NCI-H82 (cell line): Measurements from ENCODE around the gene PRAC1.

ENCODE experiments used
- DNase-seq: peaks from one replicate; lab custom pipeline; 2025; lab: John Stamatoyannopoulos, UW

PRAC1 gene

DNA sequence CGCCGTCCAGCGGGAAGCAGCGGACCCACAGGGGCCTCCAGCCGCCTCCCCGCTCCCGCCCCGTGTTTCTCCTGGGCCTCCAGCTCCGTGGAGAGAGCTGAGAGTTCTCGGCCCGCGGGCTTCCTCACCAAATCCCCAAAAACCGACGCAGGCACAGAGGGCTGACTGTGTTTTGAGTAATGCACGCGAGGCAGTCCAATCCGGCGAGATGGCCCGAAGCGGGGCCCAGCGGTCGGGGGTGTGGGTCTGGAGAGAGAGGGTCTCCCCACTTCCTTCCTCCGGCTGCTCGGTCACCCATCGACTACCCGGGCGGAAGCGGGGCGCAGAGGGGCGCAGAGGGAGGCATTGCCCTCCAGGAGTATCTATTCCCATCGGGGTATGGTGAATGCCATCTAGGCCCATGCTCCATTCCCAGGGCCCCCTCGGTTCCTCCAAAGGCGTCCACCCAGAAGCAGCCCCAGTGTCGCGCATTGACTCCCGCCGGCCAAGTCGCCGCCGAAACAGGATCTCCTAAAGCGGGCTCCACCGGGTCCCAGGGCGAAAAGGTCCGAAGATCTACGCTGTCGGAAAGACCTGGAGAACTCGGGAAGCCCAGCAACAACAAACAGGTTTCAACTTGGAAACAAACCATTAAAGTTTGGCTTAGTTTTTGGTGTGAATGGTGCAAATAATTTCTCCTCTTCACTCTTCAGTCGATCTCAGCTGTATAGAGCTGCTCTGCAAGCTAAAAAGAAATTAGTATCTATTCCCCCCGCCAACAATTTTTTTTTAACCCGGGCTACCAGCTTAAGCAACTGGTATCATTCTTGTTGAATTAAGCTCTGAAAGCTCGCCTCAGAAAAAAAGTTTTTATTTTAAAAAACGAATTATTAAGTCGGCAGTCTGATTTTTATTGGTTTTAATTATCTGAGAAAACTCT lies 25.4 kb upstream of the PRAC1 start:
- DNase-seq = no peak

- DNase-seq = no peak
These were observed 24.7 kb upstream of the PRAC1 start for GRCh38 chr17:48746916-48747444.

DNA sequence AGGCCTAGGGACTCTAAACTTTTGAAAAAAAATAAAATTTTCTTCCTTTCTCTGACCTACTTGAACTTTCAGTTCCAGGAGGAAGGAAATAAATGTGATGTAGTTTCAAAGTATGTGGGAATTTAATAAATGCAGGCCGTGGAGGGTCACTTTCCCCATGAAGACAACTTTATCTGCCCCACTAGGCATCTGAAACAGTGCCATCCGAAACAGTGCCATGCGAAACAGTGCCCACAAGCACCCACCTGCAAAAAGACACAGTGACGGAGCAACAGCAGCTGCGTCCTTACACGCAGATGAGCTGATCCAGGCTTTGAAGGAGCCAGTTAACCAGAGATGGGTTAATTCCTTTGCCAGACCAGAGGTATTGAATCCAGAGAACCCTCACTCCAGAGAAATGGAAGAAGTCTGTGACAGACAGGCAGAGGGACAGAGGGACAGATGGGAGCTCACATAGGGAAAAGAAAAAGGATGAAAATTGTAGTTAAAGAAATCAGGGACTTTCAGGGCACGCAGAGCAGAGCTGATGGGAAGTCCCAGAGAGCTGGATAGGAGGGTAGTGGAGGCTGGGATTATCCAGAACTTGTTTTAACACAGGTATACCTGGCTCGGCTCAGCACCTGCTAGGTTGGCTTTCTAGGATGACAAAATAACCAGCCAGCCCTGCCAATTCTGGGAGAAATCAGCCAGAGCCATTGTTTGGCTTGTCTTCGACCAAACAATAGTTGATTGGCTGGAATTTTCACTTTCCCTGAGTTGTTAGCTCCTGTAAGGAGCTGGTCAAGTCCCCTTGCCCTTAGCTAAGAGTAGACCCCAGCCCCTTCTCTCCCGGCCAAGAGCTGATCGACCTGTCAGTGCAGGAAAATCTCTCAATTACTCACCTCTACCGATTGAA lies 23.3 kb upstream of the PRAC1 start:
- DNase-seq = no peak

GRCh38 chr17:48740537-48740936 lies 18.2 kb upstream of the PRAC1 start:
- no peak for DNase-seq

DNA sequence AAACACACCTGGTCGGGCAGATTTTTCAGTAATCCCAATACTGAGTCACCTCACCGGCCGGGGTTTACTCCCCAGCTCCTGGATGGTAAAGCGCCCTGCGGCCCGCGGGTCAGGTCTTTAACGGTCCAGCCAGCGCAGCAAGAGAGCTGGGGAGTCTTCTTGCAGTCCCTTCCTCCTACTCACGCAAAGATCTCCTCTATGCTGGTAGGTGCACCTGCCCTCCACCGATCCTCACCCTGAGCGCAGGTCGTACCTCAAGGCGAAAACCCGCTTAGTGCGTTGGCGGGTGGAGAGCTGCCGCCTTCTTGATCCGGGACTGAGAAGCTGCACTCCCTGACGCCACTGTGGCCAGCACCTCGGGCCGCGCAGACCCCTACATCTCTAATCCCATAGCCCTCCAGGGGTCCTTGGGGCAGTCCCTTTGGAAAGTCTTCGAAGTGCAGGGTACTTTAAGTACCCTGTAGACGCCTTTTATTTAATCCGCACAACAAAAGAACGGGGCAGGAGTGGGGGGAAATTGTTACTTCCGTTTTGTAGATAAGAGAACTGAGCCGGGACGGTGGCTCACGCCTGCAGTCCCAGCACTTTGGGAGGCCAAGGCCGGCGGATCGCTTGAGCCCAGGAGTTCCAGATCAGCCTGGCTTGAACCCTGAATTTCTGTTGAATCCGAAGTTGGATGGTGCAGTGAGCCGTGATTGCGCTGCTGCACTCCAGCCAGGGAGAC lies 16.6 kb upstream of the PRAC1 start:
- DNase-seq = no peak

DNA sequence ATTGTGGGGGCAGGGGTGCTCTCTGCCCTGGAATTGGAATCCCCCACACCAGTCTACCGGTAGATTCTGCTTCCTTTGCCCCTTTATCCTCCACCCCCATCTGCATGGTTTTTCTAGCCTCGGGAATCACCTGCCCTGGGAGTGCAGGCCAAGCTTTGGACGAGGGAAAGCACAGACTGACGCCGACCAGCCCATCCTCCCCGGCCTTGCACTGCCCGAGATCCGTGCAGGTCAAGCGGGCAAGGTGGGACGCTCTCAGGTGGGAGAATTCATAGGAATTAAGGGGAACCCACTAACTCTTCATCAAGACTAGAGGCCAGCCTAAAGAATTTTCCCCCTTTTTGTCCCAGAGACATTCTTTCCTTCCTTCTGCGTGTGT lies 16.1 kb upstream of the PRAC1 start:
- no peak for DNase-seq

GRCh38 chr17:48737330-48738043 lies 15.2 kb upstream of the PRAC1 start:
- no peak for DNase-seq

DNA sequence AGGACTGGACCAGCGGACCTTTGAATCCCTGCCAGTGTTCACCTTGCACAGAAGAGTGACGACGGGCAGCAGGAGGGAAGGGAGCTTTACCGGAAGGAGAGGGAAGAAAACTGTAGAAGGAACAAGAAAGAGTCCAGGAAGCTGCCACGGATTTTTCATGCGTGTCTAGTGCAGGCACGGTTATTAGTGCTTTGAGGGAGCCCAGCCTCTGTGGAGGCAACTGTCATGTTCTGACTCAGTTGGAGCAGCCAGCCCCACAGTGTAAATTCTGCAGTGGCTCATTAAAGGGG lies 12.7 kb upstream of the PRAC1 start:
- DNase-seq = no peak

DNA sequence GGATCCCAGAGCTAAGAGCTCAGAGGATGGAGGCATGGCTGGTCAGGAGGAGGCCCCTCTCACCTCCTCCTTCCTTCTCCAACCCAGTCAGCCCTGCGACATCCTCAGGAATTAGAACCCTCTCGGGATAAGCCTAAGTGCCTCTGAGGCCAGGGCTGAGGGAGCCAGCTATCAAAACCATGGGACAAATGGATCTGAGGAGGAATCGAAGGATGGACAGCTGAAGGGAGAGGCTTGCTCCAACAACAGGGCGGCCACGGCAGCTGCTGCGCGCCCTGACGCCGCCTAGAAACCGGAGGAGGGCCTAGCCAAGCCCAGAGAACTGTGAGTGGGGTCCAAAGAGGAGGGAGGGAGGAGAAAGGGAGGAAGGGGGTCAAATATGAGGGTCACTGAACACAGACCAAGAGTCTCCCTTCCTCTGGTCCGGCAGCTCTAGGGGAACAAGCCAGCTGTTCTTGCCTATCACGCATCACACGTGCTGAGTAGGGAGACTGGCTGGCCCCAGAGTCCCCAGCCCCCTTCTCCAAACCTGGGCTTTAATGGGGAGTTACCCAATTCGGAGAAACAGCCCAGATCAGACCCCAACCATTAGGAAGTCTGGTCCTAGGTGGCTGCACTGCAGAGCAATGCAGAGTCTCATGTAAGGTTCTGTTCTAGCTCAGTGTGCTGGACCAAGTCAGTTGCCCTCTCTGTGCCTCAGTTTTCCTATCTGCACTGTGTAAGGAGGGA lies 12.2 kb upstream of the PRAC1 start:
- DNase-seq = no peak

DNA sequence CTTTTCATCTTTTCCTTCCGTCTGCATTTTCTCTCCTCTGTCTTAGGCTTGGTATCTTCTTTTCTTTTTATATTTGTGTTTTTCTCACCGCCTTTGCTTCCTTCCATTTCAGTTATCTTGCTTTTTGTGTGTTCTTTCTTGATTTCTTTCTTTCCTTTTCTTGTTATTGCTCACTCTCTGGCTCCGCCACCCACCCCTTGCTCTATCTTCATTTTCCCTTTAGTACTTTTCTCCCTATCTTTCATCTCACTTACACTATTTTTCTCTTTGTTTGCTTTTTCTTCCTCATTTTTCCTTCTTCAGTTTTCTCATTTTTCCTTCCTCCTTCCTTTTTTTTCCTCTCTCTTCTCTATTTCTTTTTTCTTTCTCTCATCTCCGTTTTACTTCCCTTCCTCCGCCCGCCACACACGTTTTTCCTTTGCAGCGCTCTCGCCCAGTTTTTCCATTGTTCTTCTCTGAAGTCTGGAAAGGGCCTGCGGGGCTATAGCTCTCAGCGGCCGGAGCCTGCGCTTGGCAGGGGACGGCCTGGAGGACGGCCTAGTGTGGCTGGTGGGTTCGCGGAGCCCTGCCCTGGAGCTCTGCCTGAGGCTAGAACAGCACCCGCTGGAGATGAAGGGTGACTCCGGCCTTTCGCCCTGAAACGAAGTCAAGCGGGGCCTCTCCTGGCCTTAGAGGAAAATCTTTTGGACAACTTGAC lies 11.5 kb upstream of the PRAC1 start:
- DNase-seq = no peak

DNA sequence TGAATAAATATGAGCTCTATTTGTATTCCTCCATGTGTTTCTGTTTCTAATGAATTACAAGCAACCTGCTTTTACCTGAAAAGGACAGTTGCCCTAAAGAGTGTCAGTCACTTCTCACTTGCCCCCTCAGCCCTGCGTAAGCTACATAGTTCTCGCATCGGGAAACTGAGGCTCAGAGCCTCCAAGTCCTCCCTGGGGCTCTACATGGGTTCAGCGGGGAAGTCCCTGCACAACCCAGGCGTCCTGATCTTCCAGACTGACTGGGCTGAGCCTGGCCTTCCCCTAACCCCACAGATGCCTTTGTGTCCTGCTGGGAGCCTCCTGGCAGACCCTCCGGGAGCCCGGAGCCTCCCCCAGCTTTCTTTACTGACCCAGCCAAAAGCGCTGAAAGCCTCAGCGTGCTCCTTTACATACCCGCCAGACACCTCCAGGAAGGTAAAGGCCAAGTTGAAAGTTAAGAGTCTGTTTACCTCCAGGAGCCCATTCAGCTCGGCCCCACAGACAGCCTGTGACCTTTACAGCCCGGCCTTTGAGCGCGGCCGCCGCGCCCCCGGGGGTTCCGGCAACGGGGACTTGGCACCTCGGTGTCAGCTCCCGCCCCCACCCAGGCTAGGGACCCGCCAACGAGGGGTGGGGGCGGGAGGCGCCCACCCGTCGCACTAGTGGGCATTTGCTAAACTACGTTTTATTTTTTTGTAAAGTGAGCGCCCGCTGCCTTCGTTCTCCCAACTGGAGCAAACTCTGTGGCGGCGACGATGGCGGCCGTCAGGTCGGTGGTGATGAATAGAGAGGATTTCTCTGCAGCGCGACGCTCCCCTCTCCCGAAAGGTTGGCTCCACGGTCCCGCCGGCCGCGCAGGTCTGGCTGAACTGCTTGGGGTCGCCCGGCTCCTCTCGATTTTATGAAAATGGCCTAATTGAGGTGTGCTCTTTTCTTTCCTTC lies 10.6 kb upstream of the PRAC1 start:
- DNase-seq = no peak

GRCh38 chr17:48731355-48731754 lies 9.0 kb upstream of the PRAC1 start:
- DNase-seq = no peak

DNA sequence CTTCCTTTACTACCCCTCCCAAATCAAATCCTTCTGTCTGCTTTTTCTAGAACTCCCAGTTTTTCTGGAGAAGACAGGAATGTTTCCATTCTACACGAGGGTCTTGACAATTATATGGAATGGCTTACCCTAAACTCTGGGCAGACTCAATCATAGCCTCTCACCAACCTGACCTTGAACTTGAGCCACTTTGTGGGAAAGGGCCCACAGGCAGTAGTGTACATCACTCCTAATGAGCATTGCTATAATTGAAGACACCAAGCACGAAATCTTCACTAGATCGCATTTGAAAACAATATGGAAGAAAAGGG lies 7.9 kb upstream of the PRAC1 start:
- DNase-seq = no peak

DNA sequence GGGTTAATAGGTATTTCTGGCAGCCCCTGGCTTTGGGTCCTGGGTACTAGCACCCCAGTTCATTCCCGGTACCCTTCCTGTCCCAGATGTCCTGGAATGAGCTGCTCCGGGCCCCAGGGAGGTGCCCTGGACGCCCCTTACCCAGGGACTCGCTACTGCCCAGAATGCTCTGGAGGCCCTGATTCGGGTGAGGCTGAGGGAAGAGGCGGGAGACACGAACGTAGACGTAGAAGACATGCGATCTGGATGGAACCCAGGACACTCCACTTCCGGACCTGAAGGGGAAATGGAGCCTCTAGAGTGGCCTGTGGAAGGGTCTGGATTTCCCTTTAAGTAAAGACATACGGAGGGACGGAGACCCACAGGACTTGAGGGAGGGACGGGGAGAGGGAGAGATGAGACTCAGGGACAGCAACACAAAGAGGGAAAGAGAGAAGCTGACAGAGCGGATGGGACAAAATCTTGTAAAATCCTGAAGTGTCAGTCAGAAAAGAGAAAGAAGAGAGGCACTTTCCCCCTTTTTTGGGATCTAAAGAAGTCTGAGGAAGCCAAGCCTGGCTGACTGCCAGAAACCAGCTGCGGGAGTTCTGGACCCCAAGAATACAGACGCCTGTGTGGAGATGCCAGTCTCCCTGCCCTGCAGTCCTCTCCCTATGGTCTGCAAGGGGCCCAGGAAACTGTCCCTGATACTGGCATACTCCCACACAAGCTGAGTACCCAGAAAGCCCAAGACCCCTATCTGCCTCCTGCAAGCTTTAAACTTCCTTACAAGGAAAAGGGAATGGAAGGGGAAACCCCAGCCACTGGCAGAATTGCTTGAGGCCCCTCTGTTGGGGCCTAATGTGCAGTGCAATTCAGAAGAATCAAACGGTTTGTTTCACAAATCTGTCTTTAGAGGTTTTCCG lies 7.3 kb upstream of the PRAC1 start:
- no peak for DNase-seq

- peak; percentile 57 for DNase-seq
These were observed 6.2 kb upstream of the PRAC1 start, which contains the start of gene HOXB13 for GRCh38 chr17:48728232-48729231. TSS of gene HOXB13 (minus strand) at chr17:48728750. CDS start at chr17:48728593, 157 bp downstream.

DNA sequence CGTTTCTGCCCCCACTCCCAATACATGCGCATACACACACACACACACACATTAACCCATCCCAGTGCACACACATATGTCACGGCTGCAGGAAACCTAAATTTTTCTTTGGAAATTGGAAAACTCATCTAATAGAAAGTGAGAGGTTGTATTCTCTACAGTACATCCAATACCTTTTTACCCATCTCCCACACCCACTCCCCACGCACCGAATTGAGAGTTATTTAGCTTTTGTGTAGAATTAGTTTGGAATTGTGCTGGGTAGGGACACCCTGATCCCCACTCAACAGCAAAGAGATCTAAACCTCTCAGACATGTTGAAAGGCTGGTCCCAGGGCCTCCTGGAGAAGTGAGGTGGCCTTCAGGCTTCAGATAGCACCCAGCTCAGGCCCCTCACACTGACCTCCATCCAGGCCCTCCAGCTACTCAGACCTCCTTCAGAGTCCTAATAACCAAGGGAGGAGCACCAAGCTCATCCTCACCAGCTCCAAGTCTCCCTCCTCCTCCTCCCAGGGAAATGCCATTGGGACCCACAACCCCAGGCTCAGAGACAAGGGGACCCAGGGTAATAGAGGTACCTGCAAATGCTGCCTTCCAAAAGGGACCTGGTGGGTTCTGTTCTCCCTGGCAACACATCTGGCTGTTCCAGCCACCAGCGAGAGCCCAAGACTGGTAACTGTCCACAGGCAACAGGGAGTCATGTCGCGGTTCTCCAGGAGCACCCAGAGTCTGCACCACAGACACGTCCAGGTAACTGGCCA lies 5.3 kb upstream of the PRAC1 start:
- no peak for DNase-seq
